ACC112 (cell line): ENCODE measurements around the gene GAGE12J.
"Not testable (repeated sequence)": the region's sequence is repeated elsewhere in the genome, so short reads cannot be mapped to it uniquely, and the experiment has no call there.

ENCODE experiments used
- H2AFZ ChIP-seq: fragments of 200-600 bp; sonication (generic); one replicate; pipeline ENCODE4 v1.6.0; 2017; ENCODE audit warnings: antibody characterized with exemption, low read length; ENCODE audit not compliant: unreplicated experiment
- H3K27ac ChIP-seq: fragments of 200-600 bp; sonication (generic); 2 replicates; pipeline ENCODE4 v1.5.1; 2014; ENCODE audit warnings: low read depth, mild to moderate bottlenecking, antibody characterized with exemption, low read length, moderate library complexity
- H3K27me3 ChIP-seq: fragments of 200-600 bp; sonication (generic); 2 replicates; pipeline ENCODE4 v1.6.1; 2014; ENCODE audit warnings: mild to moderate bottlenecking, antibody characterized with exemption, low read length, moderate library complexity, mixed read lengths; ENCODE audit not compliant: insufficient read depth
- H3K36me3 ChIP-seq: fragments of 200-600 bp; sonication (generic); 2 replicates; pipeline ENCODE4 v1.6.1; 2016; ENCODE audit warnings: mild to moderate bottlenecking, antibody characterized with exemption, low read length, moderate library complexity, mixed read lengths; ENCODE audit not compliant: insufficient read depth
- H3K4me1 ChIP-seq: fragments of 200-600 bp; sonication (generic); one replicate; pipeline ENCODE4 v1.6.1; 2016; ENCODE audit warnings: low read length, mixed read lengths; ENCODE audit not compliant: insufficient read depth, unreplicated experiment, control insufficient read depth
- H3K4me3 ChIP-seq: fragments of 200-600 bp; sonication (generic); 2 replicates; pipeline ENCODE4 v1.5.1; 2014; ENCODE audit warnings: mild to moderate bottlenecking, low read depth, low read length
- H3K79me2 ChIP-seq: fragments of 200-600 bp; sonication (generic); one replicate; pipeline ENCODE4 v1.6.0; 2016; ENCODE audit warnings: low read length; ENCODE audit not compliant: control insufficient read depth, unreplicated experiment, insufficient read depth

Gene GAGE12J

DNA sequence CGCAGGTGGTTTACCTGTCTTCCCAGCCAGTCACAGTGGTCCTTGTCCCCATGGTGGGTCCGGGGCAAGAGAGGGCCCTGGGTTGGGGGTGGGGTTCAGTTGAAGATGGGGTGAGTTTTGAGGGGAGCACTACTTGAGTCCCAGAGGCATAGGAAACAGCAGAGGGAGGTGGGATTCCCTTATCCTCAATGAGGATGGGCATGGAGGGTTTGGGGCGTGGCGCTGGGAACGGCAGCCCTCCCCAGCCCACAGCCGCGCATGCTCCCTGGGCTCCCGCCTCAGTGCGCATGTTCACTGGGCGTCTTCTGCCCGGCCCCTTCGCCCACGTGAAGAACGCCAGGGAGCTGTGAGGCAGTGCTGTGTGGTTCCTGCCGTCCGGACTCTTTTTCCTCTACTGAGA is at the start of gene GAGE12J:
Gene GAGE12J (plus strand): TSS at position 301 of the 400 bp plus-strand sequence. CDS start 1,157 bp downstream, outside the sequence.
- H3K27ac ChIP-seq, H3K4me3 ChIP-seq, H3K27me3 ChIP-seq, H3K79me2 ChIP-seq, H3K36me3 ChIP-seq, H2AFZ ChIP-seq, H3K4me1 ChIP-seq: not testable (repeated sequence)

- H3K79me2 ChIP-seq: peaks cover 32% of the 10 kb centered on the region
- H3K27me3 ChIP-seq: no peaks in the 10 kb centered on the region
- H3K27ac ChIP-seq: no peak overlapping the region
- no peak overlapping the region for H2AFZ ChIP-seq
- 0 out of 2 replicates have a peak overlapping the region, but pooled peaks have one; percentile 21 for H3K4me3 ChIP-seq
- no peaks in the 10 kb centered on the region for H3K36me3 ChIP-seq
- peaks cover 16% of the 10 kb centered on the region for H3K4me1 ChIP-seq
Measured at GRCh38 chrX:49272421-49272820, 49.4 kb upstream of the GAGE12J start.

DNA sequence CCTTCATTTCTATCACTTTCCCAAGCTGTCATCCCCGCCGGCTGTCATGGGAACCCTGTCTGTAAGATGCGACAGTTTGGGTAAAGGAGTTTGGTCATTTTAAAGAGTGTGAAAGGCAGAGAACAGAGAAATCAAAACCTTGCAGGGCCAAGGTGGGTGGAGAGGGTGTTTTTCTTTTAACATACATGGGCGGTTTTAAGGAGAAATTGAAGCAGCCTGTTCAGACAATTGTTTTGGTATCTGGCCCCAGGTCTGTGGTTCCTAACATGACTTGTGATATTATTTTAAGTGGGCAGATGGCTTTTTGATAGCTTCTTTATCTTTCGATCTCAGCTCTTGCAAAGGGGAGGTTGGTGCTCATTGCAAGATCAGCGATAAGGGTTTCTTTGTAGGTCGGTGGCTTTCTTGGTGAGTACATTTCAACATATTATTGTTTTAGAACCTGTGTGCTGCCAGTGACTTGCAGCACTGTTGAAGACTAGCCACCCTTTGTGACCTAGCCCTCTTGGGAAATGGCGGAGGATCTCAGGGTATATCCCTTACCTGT is 48.6 kb upstream of the GAGE12J start:
- Histone ChIP-seq H3K4me3 (no peak overlapping the region), H2AFZ (no peak overlapping the region), H3K27me3 (no peaks in the 10 kb centered on the region), H3K79me2 (peaks cover 32% of the 10 kb centered on the region), H3K27ac (no peak overlapping the region), H3K36me3 (no peaks in the 10 kb centered on the region), H3K4me1 (peaks cover 14% of the 10 kb centered on the region)

DNA sequence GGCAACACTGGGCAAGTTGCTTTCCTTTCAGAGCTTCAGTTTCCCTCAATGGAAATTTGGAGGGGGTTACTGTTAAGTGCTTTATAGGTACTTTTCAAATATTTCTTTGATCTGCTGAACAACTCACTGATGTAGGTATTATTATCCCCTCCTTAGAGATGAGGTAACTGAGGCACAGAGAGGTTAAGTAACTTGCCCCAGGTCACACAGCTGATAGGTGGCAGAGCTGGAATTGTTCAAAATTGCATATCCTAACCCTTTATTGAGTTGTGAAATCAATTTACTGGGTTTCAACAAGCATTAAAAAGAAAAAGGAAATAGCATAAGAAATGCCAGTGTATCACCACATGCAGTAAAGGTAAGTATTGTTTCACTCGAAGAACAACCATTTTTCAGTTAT is 45.6 kb upstream of the GAGE12J start:
- Histone ChIP-seq H3K27ac (no peak overlapping the region), H3K36me3 (no peaks in the 10 kb centered on the region), H3K4me1 (peaks cover 5% of the 10 kb centered on the region), H3K79me2 (peaks cover 19% of the 10 kb centered on the region), H3K4me3 (no peak overlapping the region), H3K27me3 (no peaks in the 10 kb centered on the region), H2AFZ (no peak overlapping the region)

DNA sequence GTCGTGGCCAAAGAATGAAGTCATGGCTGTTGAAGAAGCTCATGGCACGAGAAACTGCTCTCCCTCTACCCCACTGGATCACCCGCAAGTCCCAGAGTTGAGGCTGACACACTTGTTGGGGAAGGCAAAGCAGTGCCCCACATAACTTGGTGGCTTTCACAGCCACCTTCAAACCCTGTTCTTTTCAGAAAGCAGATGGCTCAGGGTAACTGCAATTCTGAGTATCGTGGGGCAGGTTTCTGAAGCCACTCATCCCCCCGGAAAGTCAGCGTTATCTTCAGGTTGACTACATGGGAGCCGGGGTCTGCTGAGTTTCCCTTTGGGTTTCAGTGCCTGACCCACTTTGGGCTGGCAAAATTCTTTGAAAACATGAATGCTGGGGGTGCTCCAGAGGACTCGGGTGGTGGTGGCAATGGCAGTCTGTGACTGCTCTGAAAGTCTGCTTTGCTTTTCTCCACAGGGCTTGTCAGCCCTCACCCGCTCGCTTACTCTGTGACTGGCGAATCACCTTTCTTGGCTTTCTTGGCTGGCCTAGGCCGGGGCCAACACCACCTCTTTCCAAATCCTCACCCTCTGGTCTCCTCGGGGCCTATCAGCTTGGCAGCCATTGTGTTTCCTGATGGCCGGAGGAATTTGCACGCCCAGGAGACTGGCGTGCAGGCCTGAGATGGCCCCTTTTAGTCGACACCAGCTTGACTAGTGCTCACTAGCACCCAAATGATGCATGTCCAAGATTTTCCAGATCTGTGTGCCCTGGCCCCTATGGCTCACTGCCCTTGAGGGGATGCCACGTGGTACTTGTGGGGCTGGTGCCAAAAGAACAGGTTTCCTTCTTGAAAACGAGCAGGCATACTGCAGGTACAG is 44.9 kb upstream of the GAGE12J start:
- no peak overlapping the region for H2AFZ ChIP-seq
- H3K4me1 ChIP-seq: no peaks in the 10 kb centered on the region
- H3K27me3 ChIP-seq: no peaks in the 10 kb centered on the region
- no peak overlapping the region for H3K4me3 ChIP-seq
- peaks cover 12% of the 10 kb centered on the region for H3K79me2 ChIP-seq
- no peaks in the 10 kb centered on the region for H3K36me3 ChIP-seq
- H3K27ac ChIP-seq: no peak overlapping the region

- H3K79me2 ChIP-seq: peaks cover 6% of the 10 kb centered on the region
- no peaks in the 10 kb centered on the region for H3K4me1 ChIP-seq
- no peak overlapping the region for H3K4me3 ChIP-seq
- H3K27ac ChIP-seq: no peak overlapping the region
- H2AFZ ChIP-seq: no peak overlapping the region
- H3K27me3 ChIP-seq: no peaks in the 10 kb centered on the region
- H3K36me3 ChIP-seq: no peaks in the 10 kb centered on the region
Measured at GRCh38 chrX:49277535-49277830, 44.4 kb upstream of the GAGE12J start.

DNA sequence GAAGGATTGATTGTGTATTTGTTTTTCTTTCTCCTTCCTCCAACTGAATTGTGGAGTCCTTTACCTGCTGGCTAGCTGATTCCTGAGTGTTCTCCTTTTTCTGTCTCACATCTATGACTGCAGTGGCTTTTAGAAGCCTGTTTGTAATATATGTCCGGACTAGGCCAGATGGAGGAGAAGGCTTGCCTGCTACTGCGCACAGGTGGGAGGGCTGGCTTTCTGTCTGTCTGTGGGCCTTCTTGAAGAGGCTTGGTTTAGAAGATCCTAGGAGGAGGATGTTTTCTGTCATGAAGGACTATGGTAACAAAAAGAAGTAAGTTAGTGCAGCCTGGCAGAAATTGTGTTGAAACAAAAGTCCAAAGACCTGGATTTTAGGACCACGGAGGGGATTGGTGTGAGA is 43.8 kb upstream of the GAGE12J start:
- Histone ChIP-seq H3K27me3 (no peaks in the 10 kb centered on the region), H3K4me3 (no peak overlapping the region), H3K79me2 (peaks cover 4% of the 10 kb centered on the region), H2AFZ (no peak overlapping the region), H3K27ac (no peak overlapping the region), H3K36me3 (no peaks in the 10 kb centered on the region), H3K4me1 (no peaks in the 10 kb centered on the region)

GRCh38 chrX:49282647-49283011 is 39.2 kb upstream of the GAGE12J start:
- Histone ChIP-seq H3K27ac (no peak overlapping the region), H3K4me3 (0 out of 2 replicates have a peak overlapping the region, but pooled peaks have one; percentile 40), H2AFZ (no peak overlapping the region), H3K27me3 (no peaks in the 10 kb centered on the region), H3K79me2 (no peaks in the 10 kb centered on the region), H3K36me3 (no peaks in the 10 kb centered on the region), H3K4me1 (no peaks in the 10 kb centered on the region)

GRCh38 chrX:49284212-49284611 is 37.6 kb upstream of the GAGE12J start:
- Histone ChIP-seq H3K27ac (no peak overlapping the region), H3K36me3 (no peaks in the 10 kb centered on the region), H3K79me2 (no peaks in the 10 kb centered on the region), H2AFZ (no peak overlapping the region), H3K4me3 (no peak overlapping the region), H3K4me1 (no peaks in the 10 kb centered on the region), H3K27me3 (no peaks in the 10 kb centered on the region)

DNA sequence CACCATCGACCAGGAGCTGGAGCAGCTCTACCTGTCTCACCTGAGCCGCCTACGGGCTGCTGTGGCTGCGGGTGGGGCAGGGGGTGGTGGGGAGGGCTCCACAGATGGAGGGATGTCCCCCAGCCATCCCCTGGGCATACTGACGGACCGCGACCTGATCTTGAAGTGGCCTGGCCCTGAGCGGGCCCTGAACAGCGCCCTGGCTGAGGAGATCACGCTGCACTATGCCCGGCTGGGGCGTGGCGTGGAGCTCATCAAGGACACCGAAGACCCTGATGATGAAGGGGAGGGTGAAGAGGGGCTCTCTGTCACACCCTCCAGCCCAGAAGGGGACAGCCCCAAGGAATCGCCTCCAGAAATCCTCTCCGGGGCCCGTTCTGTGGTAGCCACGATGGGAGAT is 35.7 kb upstream of the GAGE12J start:
- no peaks in the 10 kb centered on the region for H3K36me3 ChIP-seq
- no peaks in the 10 kb centered on the region for H3K27me3 ChIP-seq
- no peak overlapping the region for H2AFZ ChIP-seq

DNA sequence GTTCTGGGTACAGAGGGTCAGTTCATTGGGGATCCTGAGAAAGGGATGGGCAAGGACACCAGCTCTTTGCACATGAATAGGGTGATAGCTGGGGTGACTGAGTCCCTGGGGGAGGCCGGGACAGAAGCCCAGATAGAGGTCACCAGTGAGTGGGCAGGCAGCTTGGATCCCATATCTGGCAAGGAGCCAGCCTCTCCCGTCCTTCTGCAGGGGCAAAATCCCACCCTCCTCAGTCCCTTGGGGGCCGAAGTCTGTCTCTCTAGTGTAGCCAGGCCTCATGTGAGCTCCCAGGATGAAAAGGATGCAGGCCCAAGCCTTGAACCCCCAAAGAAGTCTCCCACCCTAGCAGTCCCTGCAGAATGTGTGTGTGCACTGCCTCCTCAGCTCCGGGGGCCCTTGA is 35.3 kb upstream of the GAGE12J start:
- H3K27me3 ChIP-seq: no peaks in the 10 kb centered on the region
- H2AFZ ChIP-seq: no peak overlapping the region
- no peaks in the 10 kb centered on the region for H3K4me1 ChIP-seq
- H3K79me2 ChIP-seq: no peaks in the 10 kb centered on the region
- no peak overlapping the region for H3K27ac ChIP-seq
- H3K36me3 ChIP-seq: no peaks in the 10 kb centered on the region
- H3K4me3 ChIP-seq: no peak overlapping the region

More for the DNA sequence above, 35.7 kb upstream of the GAGE12J start:
- no peaks in the 10 kb centered on the region for H3K79me2 ChIP-seq
- no peak overlapping the region for H3K4me3 ChIP-seq
- no peak overlapping the region for H3K27ac ChIP-seq
- no peaks in the 10 kb centered on the region for H3K4me1 ChIP-seq
